Right lobe of liver (tissue), 6 donors: ENCODE measurements around the gene TFPT. TPM values are rescaled to one million over a fixed set of nuclear protein-coding genes. Genes with fewer than 3 reads are reported as not detected.

Experiments used
- ATAC-seq, 4 donors: fragments of 200-7000 bp; cut with Tn5 transposase; one replicate each; pipeline ENCODE4 v1.9.1; 2020; ENCODE audit warnings: mild to moderate bottlenecking in 4 of 4, moderate library complexity in 4 of 4
- DNase-seq, 3 donors: peaks; one replicate each; pipeline ENCODE4 v3.0.0-alpha.2; 2020
- H3K27ac ChIP-seq, 3 donors: fragments of 200-600 bp; one replicate each; pipeline ENCODE4 v1.8.0; 2022
- H3K27me3 ChIP-seq, 2 donors: fragments of 200-600 bp; one replicate each; pipeline ENCODE4 v1.8.0; 2022
- H3K36me3 ChIP-seq, 4 donors: fragments of 200-600 bp; sonication (generic) in 1 of 4; one replicate each; pipeline versions ENCODE4 v1.5.1 to v1.8.0; 2017 to 2022; ENCODE audit warnings: control low read depth in 1 of 4
- H3K4me1 ChIP-seq, 4 donors: fragments of 200-600 bp; sonication (generic) in 1 of 4; one replicate each; pipeline versions ENCODE4 v1.5.1 to v1.8.0; 2017 to 2022; ENCODE audit warnings: control low read depth in 1 of 4
- H3K4me3 ChIP-seq, 3 donors: fragments of 200-600 bp; one replicate each; pipeline ENCODE4 v1.8.0; 2022
- H3K9me3 ChIP-seq, 4 donors: fragments of 200-600 bp; sonication (generic) in 1 of 4; one replicate each; pipeline versions ENCODE4 v1.5.1 to v1.8.0; 2017 to 2022; ENCODE audit warnings: control low read depth in 1 of 4
- POLR2A ChIP-seq: fragments of 450-650 bp; IDR thresholded peaks from one replicate; pipeline ENCODE4 v1.6.1; 2017; ENCODE audit warnings: antibody characterized with exemption, mild to moderate bottlenecking
- WGBS: methylation state at CpG from one replicate; pipeline ENCODE4 v1.1.6; 2018; ENCODE audit warnings: low coverage, low lambda C conversion rate; ENCODE audit not compliant: insufficient coverage; ENCODE audit errors: missing lambda C conversion rate; 5-methylcytosine and 5-hydroxymethylcytosine counted together
- intact Hi-C, 2 donors: fragments of 100-400 bp; cut with DNase I; formaldehyde crosslinking; loops; one replicate each; pipeline versions ENCODE4 v1.11.2 to v1.14.1; 2022
- total RNA-seq, 6 experiments: library from RNA; depleted of rRNA in 2 of 6; stranded (reverse); fragments of >200 nt in 2 of 6; fragmentation: NEBNext Ultra II Directional in 3 of 6; extraction: Animal tissue kit (Norgen Biotek cat#: 25700) in 3 of 6; gene quantifications; one replicate each; pipeline versions ENCODE4 v1.1.0 to v1.2.4, GENCODE V29; 2016 to 2023
- TF ChIP-seq, protein P1 (sequence below), 4 donors: fragments of 200-600 bp in 3 of 4; fragments of 450-650 bp in 1 of 4; IDR thresholded peaks; one replicate each; pipeline versions ENCODE4 v1.5.1 to v1.8.0; 2016 to 2022; ENCODE audit warnings: antibody characterized with exemption in 4 of 4, mild to moderate bottlenecking in 2 of 4
- donor health status: DM: no; HTN: yes; CAD: no.
- donor health status: DM: no; HTN: no; CAD: no.
- donor health status: DM: no; HTN: no; CAD: no.
- donor health status: DM: no; HTN: yes; CAD: no.
- donor health status: DM: no; HTN: yes; CAD: no.

TFPT gene
- total RNA-seq, 6 experiments from 2014 or later: 3.5 to 8.2 (median 5.7) TPM

DNA sequence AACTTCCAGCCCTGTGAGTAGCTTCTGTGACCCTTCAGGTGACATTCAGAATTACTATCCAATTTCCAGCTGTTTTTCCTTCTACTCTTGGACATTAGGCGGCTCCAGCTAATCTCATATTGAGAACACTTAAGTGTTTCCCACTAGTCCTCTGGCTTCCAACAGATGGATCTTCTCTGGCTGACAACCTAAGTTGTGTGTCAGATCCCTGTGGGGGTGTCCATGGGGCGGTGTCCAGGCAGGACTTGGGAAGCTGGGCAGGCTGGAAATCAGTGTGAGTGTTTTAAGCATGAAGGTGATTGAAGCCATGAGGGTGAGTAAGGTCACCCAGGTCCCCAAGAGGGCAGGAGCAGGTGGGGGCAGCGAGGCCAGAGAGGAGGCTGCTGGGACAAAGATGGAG lies 32.2 kb upstream of the TFPT start:
- H3K4me3 ChIP-seq: no peak overlapping the region
- no peak overlapping the region for H3K27ac ChIP-seq

DNA sequence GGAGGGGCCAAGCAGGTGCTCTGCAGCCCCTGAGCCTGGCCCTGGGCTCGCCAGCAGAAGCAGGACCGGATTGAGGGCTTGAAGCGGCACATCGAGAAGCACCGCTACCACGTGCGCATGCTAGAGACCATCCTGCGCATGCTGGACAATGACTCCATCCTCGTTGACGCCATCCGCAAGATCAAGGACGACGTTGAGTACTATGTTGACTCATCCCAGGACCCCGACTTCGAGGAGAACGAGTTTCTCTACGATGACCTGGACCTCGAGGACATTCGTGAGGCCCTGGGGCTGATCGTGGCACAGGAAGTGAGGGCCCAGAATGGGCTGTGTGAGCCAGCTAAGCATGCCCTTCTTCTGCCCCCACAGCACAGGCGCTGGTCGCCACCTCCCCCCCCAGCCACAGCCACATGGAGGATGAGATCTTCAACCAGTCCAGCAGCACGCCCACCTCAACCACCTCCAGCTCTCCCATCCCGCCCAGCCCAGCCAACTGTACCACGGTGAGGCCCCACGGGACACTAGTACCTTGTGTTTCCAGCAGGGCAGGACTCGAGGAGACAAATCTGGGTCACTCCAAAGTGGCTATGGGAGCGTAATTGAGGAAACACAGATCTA lies 30.2 kb upstream of the TFPT start:
- intact Hi-C loops: no loop called here
- Histone ChIP-seq H3K4me3 (no peak overlapping the region), H3K27me3 (no peaks in the 10 kb centered on the region), H3K27ac (no peak overlapping the region), H3K4me1 (no peaks in the 10 kb centered on the region), H3K9me3 (no peaks in the 10 kb centered on the region), H3K36me3 (peaks cover 19 to 81% (median 49%) of the 10 kb centered on the region in 4 donors)
- no peak for DNase-seq
- WGBS: 97% methylated on average over 11 of the region's 28 CpGs
- TF ChIP-seq POLR2A: no peak
- TF ChIP-seq, protein P1, sequence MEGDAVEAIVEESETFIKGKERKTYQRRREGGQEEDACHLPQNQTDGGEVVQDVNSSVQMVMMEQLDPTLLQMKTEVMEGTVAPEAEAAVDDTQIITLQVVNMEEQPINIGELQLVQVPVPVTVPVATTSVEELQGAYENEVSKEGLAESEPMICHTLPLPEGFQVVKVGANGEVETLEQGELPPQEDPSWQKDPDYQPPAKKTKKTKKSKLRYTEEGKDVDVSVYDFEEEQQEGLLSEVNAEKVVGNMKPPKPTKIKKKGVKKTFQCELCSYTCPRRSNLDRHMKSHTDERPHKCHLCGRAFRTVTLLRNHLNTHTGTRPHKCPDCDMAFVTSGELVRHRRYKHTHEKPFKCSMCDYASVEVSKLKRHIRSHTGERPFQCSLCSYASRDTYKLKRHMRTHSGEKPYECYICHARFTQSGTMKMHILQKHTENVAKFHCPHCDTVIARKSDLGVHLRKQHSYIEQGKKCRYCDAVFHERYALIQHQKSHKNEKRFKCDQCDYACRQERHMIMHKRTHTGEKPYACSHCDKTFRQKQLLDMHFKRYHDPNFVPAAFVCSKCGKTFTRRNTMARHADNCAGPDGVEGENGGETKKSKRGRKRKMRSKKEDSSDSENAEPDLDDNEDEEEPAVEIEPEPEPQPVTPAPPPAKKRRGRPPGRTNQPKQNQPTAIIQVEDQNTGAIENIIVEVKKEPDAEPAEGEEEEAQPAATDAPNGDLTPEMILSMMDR (IDR thresholded peaks at IDR 0.05): no peak
- ATAC-seq: no peak

More for the DNA sequence above, 32.2 kb upstream of the TFPT start:
- no peak for ATAC-seq
- Histone ChIP-seq H3K27me3 (no peaks in the 10 kb centered on the region), H3K36me3 (peaks cover 19 to 94% (median 53%) of the 10 kb centered on the region in 4 donors), H3K4me1 (no peaks in the 10 kb centered on the region), H3K9me3 (no peaks in the 10 kb centered on the region)
- intact Hi-C loops: no loop called here
- no peak for TF ChIP-seq POLR2A
- TF ChIP-seq, protein P1 (IDR thresholded peaks at IDR 0.05): no peak
- no peak for DNase-seq
- 65% methylated on average over 3 of the region's 3 CpGs for WGBS

DNA sequence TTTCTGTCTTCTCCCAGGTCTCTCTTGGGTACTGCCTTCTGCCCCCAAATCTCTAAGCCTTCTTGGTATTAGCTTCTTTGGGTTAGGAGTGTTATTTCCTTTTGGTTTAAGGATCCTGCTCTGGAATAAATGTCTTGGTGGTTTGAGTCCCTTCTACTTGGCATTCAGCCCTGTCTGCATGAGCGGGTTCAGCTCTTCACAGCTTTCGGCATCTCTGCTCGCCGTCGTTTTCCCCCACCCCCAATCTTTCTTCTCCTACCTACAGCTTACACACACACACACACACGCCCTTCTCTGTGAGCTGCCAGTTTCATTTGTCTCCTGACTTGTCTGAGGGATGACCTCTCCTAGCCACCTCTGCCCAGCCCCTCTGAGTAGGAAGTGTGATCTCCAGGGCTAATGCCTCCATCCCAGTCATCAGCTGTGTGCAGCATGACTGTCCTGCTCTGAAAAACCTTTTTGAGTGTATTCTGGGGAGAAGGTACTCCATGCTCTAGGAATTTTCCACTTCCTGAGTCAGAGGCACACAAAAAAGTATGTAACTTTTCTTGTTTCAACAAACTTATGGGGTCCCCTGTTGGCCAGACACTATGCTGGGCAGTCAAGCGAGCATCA lies 26.8 kb upstream of the TFPT start:
- Histone ChIP-seq H3K4me3 (no peak overlapping the region), H3K4me1 (peaks cover 0 to 13% (median 3%) of the 10 kb centered on the region in 4 donors), H3K36me3 (peaks cover 19 to 48% (median 35%) of the 10 kb centered on the region in 4 donors), H3K27ac (no peak overlapping the region), H3K9me3 (no peaks in the 10 kb centered on the region), H3K27me3 (no peaks in the 10 kb centered on the region)
- intact Hi-C loops: no loop called here
- ATAC-seq (no peak), DNase-seq (no peak)
- TF ChIP-seq, protein P1 (IDR thresholded peaks at IDR 0.05): no peak
- TF ChIP-seq POLR2A: no peak
- WGBS: 89% methylated on average over 4 of the region's 7 CpGs

DNA sequence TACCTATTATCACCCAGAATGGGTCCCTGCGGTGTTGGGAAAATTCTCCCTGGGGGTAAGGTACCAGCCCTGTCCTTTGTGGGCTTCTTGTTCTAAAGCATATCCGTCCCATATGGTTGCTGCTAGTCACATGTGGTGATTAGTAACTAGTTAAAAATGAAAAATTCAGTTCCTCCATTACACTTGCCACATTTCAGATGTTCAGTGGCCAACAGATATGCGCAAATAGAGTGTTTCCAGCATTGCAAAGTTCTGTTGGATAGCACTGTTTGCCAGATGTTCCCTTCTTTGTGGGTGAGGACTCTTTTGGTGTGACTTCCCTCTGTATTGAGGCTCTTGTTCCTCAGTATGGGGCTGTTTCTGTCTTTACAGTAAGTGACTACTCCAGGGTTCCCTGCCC lies 25.9 kb upstream of the TFPT start:
- no peaks in the 10 kb centered on the region for H3K27me3 ChIP-seq
- WGBS: 77% methylated on average over 2 of the region's 3 CpGs
- intact Hi-C loops: no loop called here
- TF ChIP-seq, protein P1 (IDR thresholded peaks at IDR 0.05): no peak
- no peak for TF ChIP-seq POLR2A
- H3K4me1 ChIP-seq: peaks cover 0 to 13% (median 3%) of the 10 kb centered on the region in 4 donors
- H3K36me3 ChIP-seq: peaks cover 15 to 39% (median 30%) of the 10 kb centered on the region in 4 donors
- H3K9me3 ChIP-seq: no peaks in the 10 kb centered on the region
- ATAC-seq (no peak), DNase-seq (no peak)
- H3K4me3 ChIP-seq: no peak overlapping the region
- H3K27ac ChIP-seq: no peak overlapping the region
